ENCODE measurements around the gene AJM1. TPM values are rescaled to one million over a fixed set of nuclear protein-coding genes. Genes with fewer than 3 reads are reported as not detected.

The AJM1 gene
- total and polyA plus RNA-seq, 2 experiments from 2014 or later = 2.0 to 7.7 TPM

- WGBS (ENCODE audit: low lambda C conversion rate, missing lambda C conversion rate) = 93% methylated on average over 29 of the region's 88 CpGs
- no peak overlapping the region for H2AFZ ChIP-seq
- H3K4me3 ChIP-seq = no peak overlapping the region
Measured at GRCh38 chr9:136844761-136845464, 2.6 kb downstream of the AJM1 start.

GRCh38 chr9:136845465-136846260 lies 3.4 kb downstream of the AJM1 start:
- TF ChIP-seq, protein P1, sequence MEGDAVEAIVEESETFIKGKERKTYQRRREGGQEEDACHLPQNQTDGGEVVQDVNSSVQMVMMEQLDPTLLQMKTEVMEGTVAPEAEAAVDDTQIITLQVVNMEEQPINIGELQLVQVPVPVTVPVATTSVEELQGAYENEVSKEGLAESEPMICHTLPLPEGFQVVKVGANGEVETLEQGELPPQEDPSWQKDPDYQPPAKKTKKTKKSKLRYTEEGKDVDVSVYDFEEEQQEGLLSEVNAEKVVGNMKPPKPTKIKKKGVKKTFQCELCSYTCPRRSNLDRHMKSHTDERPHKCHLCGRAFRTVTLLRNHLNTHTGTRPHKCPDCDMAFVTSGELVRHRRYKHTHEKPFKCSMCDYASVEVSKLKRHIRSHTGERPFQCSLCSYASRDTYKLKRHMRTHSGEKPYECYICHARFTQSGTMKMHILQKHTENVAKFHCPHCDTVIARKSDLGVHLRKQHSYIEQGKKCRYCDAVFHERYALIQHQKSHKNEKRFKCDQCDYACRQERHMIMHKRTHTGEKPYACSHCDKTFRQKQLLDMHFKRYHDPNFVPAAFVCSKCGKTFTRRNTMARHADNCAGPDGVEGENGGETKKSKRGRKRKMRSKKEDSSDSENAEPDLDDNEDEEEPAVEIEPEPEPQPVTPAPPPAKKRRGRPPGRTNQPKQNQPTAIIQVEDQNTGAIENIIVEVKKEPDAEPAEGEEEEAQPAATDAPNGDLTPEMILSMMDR (IDR thresholded peaks at IDR 0.05; ENCODE audit: poor library complexity) = no peak
- H3K27me3 ChIP-seq = no peaks in the 10 kb centered on the region
- peaks cover 11% of the 10 kb centered on the region for H4K20me1 ChIP-seq (ENCODE audit: insufficient read depth, poor library complexity, severe bottlenecking)
- no peak overlapping the region for H3K27ac ChIP-seq
- DNase-seq (ENCODE audit: low spot score) = no peak
- no peak overlapping the region for H3K4me3 ChIP-seq
- no peaks in the 10 kb centered on the region for H3K9me3 ChIP-seq (ENCODE audit: low read depth)
- H3K79me2 ChIP-seq = peaks cover 8% of the 10 kb centered on the region
- no peaks in the 10 kb centered on the region for H3K36me3 ChIP-seq (replicated peaks; ENCODE audit: insufficient read depth, low read depth)
- peaks cover 32% of the 10 kb centered on the region for H3K4me1 ChIP-seq (ENCODE audit: insufficient read depth)
- 97% methylated on average over 64 of the region's 102 CpGs for whole genome bisulfite sequencing (ENCODE audit: low lambda C conversion rate, missing lambda C conversion rate)
- no peak overlapping the region for H3K4me2 ChIP-seq
- no peak overlapping the region for H2AFZ ChIP-seq
- H3K9me2 ChIP-seq (replicated peaks; ENCODE audit: insufficient read depth) = no peaks in the 10 kb centered on the region

More at GRCh38 chr9:136844761-136845464, 2.6 kb downstream of the AJM1 start:
- DNase-seq (ENCODE audit: low spot score) = no peak
- no peaks in the 10 kb centered on the region for H3K27me3 ChIP-seq
- H4K20me1 ChIP-seq (ENCODE audit: insufficient read depth, poor library complexity, severe bottlenecking) = peaks cover 3% of the 10 kb centered on the region
- TF ChIP-seq EZH2phosphoT487 (IDR thresholded peaks at IDR 0.05; ENCODE audit: low read depth, severe bottlenecking, unreplicated experiment) (no peak), EZH2 (IDR thresholded peaks at IDR 0.05; ENCODE audit: borderline replicate concordance) (no peak)
- TF ChIP-seq, protein P1 (IDR thresholded peaks at IDR 0.05; ENCODE audit: poor library complexity) = no peak
- no peaks in the 10 kb centered on the region for H3K36me3 ChIP-seq (replicated peaks; ENCODE audit: insufficient read depth, low read depth)
- no peaks in the 10 kb centered on the region for H3K9me3 ChIP-seq (ENCODE audit: low read depth)
- no peaks in the 10 kb centered on the region for H3K9me2 ChIP-seq (replicated peaks; ENCODE audit: insufficient read depth)
- H3K27ac ChIP-seq = no peak overlapping the region
- no peak overlapping the region for H3K4me2 ChIP-seq
- H3K79me2 ChIP-seq = peaks cover 3% of the 10 kb centered on the region
- H3K4me1 ChIP-seq (ENCODE audit: insufficient read depth) = peaks cover 35% of the 10 kb centered on the region

DNA sequence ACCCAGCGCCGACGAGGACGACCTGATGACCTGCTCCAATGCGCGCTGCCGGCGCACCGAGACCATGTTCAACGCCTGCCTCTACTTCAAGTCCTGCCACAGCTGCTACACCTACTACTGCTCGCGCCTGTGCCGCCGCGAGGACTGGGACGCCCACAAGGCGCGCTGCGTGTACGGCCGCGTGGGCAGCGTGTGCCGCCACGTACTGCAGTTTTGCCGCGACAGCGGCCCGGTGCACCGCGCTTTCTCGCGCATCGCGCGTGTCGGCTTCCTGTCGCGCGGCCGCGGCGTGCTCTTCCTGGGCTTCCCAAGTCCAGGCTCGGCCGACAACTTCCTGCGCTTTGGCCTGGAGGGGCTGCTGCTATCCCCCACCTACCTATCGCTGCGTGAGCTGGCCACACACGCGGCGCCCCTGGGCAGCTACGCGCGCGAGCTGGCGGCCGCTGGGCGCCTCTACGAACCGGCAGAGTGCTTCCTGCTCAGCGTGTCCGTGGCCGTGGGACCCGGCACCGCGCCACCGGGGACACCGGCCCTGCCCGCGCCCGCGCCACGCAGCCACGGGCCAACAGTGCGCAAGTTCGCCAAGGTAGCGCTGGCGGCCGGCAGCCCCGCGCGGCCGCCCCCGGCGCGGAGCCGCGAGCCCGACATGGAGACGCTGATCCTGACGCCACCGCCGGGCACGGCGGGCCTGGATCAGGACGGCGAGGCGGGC lies 4.3 kb downstream of the AJM1 start:
- Histone ChIP-seq H3K27me3 (no peaks in the 10 kb centered on the region), H3K36me3 (replicated peaks; ENCODE audit: insufficient read depth, low read depth) (no peaks in the 10 kb centered on the region), H4K20me1 (ENCODE audit: insufficient read depth, poor library complexity, severe bottlenecking) (peaks cover 12% of the 10 kb centered on the region), H3K4me3 (no peak overlapping the region), H3K9me3 (ENCODE audit: low read depth) (no peaks in the 10 kb centered on the region), H2AFZ (no peak overlapping the region), H3K27ac (no peak overlapping the region), H3K4me1 (ENCODE audit: insufficient read depth) (peaks cover 27% of the 10 kb centered on the region), H3K9me2 (replicated peaks; ENCODE audit: insufficient read depth) (no peaks in the 10 kb centered on the region), H3K79me2 (peaks cover 12% of the 10 kb centered on the region), H3K4me2 (peak overlapping the region; percentile 86)
- no peak for DNase-seq (ENCODE audit: low spot score)
- WGBS (ENCODE audit: low lambda C conversion rate, missing lambda C conversion rate) = 38% methylated on average over 79 of the region's 98 CpGs
- TF ChIP-seq, protein P1 (IDR thresholded peaks at IDR 0.05; ENCODE audit: poor library complexity) = no peak
- TF ChIP-seq EZH2phosphoT487 (IDR thresholded peaks at IDR 0.05; ENCODE audit: low read depth, severe bottlenecking, unreplicated experiment) (no peak), EZH2 (IDR thresholded peaks at IDR 0.05; ENCODE audit: borderline replicate concordance) (no peak)

Measured in hepatocyte (in vitro differentiated cells).